Progenitor cell of endocrine pancreas (in vitro differentiated cells): ENCODE results near the gene PPID. TPM values are rescaled to one million over a fixed set of nuclear protein-coding genes. Genes with fewer than 3 reads are reported as not detected.

Experiments used
- DNase-seq: peaks from one replicate; pipeline ENCODE4 v3.0.0; 2021; ENCODE audit warnings: low spot score; ENCODE audit not compliant: unreplicated experiment
- H3K27ac Mint-ChIP-seq: 2 replicates; pipeline ENCODE4 v1.8.0; 2021; ENCODE audit warnings: mild to moderate bottlenecking, moderate library complexity, mixed read lengths
- H3K27me3 Mint-ChIP-seq: 2 replicates; pipeline ENCODE4 v1.8.0; 2021; ENCODE audit warnings: mixed read lengths
- H3K36me3 Mint-ChIP-seq: 2 replicates; pipeline ENCODE4 v1.8.0; 2022; ENCODE audit warnings: mixed read lengths; ENCODE audit not compliant: insufficient read depth
- H3K4me1 Mint-ChIP-seq: 2 replicates; pipeline ENCODE4 v1.8.0; 2021; ENCODE audit warnings: low read depth, mixed read lengths
- H3K4me3 Mint-ChIP-seq: 2 replicates; pipeline ENCODE4 v1.8.0; 2021; ENCODE audit warnings: low read depth, mild to moderate bottlenecking, moderate library complexity, mixed read lengths
- H3K9me3 Mint-ChIP-seq: 2 replicates; pipeline ENCODE4 v1.8.0; 2021; ENCODE audit warnings: low read depth, mixed read lengths
- long read RNA-seq: library from polyadenylated mRNA; unstranded; transcript quantifications from one replicate; pipeline ENCODE4 v2.0.0, GENCODE V29; 2020
- total RNA-seq: library from RNA; stranded (reverse); gene quantifications from 2 replicates; pipeline ENCODE4 v1.2.1, GENCODE V29; 2021
- TF ChIP-seq, protein P1 (sequence below): fragments of 200-600 bp; sonication (generic); IDR thresholded peaks from one replicate; pipeline ENCODE4 v1.5.0; 2021; ENCODE audit warnings: antibody characterized with exemption, mild to moderate bottlenecking; ENCODE audit not compliant: unreplicated experiment

Gene PPID
- 42.9 and 49.2 TPM in 2 replicates for total RNA-seq
- long read RNA-seq, transcript PPID-201 (10 exons, 1,823 nt), result major isoform, 202 of 237 reads
- long read RNA-seq, partial matches to known transcripts, result 14 of 237 reads
- long read RNA-seq, other reads (novel, unspliced or antisense), result 21 of 237 reads

GRCh38 chr4:158722917-158723793 lies at the start of gene PPID:
Gene PPID, minus strand, starts transcription at chr4:158723396. Its CDS starts 108 bp downstream, at chr4:158723288.
- peaks cover 8% of the 10 kb centered on the region for H3K4me1 Mint-ChIP-seq
- peak; percentile 69 for DNase-seq
- H3K27me3 Mint-ChIP-seq, result peaks cover 7% of the 10 kb centered on the region
- peak within 1 kb of the TSS; percentile 98 for H3K27ac Mint-ChIP-seq
- H3K4me3 Mint-ChIP-seq, result peak within 1 kb of the TSS; percentile 96
- TF ChIP-seq, protein P1, sequence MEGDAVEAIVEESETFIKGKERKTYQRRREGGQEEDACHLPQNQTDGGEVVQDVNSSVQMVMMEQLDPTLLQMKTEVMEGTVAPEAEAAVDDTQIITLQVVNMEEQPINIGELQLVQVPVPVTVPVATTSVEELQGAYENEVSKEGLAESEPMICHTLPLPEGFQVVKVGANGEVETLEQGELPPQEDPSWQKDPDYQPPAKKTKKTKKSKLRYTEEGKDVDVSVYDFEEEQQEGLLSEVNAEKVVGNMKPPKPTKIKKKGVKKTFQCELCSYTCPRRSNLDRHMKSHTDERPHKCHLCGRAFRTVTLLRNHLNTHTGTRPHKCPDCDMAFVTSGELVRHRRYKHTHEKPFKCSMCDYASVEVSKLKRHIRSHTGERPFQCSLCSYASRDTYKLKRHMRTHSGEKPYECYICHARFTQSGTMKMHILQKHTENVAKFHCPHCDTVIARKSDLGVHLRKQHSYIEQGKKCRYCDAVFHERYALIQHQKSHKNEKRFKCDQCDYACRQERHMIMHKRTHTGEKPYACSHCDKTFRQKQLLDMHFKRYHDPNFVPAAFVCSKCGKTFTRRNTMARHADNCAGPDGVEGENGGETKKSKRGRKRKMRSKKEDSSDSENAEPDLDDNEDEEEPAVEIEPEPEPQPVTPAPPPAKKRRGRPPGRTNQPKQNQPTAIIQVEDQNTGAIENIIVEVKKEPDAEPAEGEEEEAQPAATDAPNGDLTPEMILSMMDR, result no peak
- peaks cover 17% of the 10 kb centered on the region for H3K36me3 Mint-ChIP-seq
- H3K9me3 Mint-ChIP-seq, result no peaks in the 10 kb centered on the region

- no peak overlapping the region for H3K27ac Mint-ChIP-seq
- H3K4me3 Mint-ChIP-seq, result no peak overlapping the region
These were observed 48.6 kb upstream of the PPID start for GRCh38 chr4:158771776-158772175.

GRCh38 chr4:158770671-158771070 lies 47.5 kb upstream of the PPID start:
- DNase-seq, result no peak
- TF ChIP-seq, protein P1, result no peak
- Mint-ChIP-seq H3K27ac (peak overlapping the region; percentile 55), H3K4me1 (peaks cover 37% of the 10 kb centered on the region), H3K36me3 (no peaks in the 10 kb centered on the region), H3K27me3 (peaks cover 4% of the 10 kb centered on the region), H3K4me3 (peak overlapping the region; percentile 98), H3K9me3 (no peaks in the 10 kb centered on the region)

More at GRCh38 chr4:158771776-158772175, 48.6 kb upstream of the PPID start:
- Mint-ChIP-seq H3K9me3 (no peaks in the 10 kb centered on the region), H3K36me3 (no peaks in the 10 kb centered on the region), H3K27me3 (no peaks in the 10 kb centered on the region), H3K4me1 (peaks cover 45% of the 10 kb centered on the region)
- no peak for DNase-seq
- TF ChIP-seq, protein P1, result no peak

GRCh38 chr4:158769175-158769921 lies 46.2 kb upstream of the PPID start:
- TF ChIP-seq, protein P1, result no peak
- peaks cover 27% of the 10 kb centered on the region for H3K4me1 Mint-ChIP-seq
- peaks cover 4% of the 10 kb centered on the region for H3K27me3 Mint-ChIP-seq
- H3K4me3 Mint-ChIP-seq, result peak overlapping the region; percentile 98
- no peaks in the 10 kb centered on the region for H3K9me3 Mint-ChIP-seq
- peak overlapping the region; percentile 97 for H3K27ac Mint-ChIP-seq
- DNase-seq, result peak; percentile 33
- no peaks in the 10 kb centered on the region for H3K36me3 Mint-ChIP-seq
